PC-3 (cell line): ENCODE measurements around the gene SMG6. TPM values are rescaled to one million over a fixed set of nuclear protein-coding genes. Genes with fewer than 3 reads are reported as not detected.

Experiments used
- ATAC-seq: fragments of 200-7000 bp; cut with Tn5 transposase; 2 replicates; pipeline ENCODE4 v1.9.1; 2020; ENCODE audit warnings: mild to moderate bottlenecking, moderate library complexity
- BruUV-seq: library from RNA; stranded (reverse); fragments of 400-500 nt; replicated peaks from 2 replicates; lab custom pipeline; 2021; lab: Mats Ljungman, UMichigan
- CTCF ChIA-PET: fragments of 300-600 bp; sonication (Branson Sonifier 250); formaldehyde crosslinking; loops from one replicate; lab custom pipeline; 2022; ENCODE audit warnings: antibody characterized with exemption; lab: Charles Lee
- POLR2A ChIA-PET: fragments of 300-600 bp; sonication (Branson Sonifier 250); formaldehyde crosslinking; loops from one replicate; lab custom pipeline; 2022; ENCODE audit warnings: antibody characterized with exemption; ENCODE audit not compliant: unreplicated experiment; lab: Charles Lee
- DNase-seq: peaks from one replicate; pipeline ENCODE4 v3.0.0-alpha.2; 2015
- H2AFZ ChIP-seq: fragments of 300-600 bp; sonication (generic); 2 replicates; pipeline ENCODE4 v1.6.0; 2016; ENCODE audit warnings: antibody characterized with exemption, low read length
- H3F3A ChIP-seq: fragments of 300-600 bp; sonication (generic); one replicate; pipeline ENCODE4 v1.6.0; 2017; ENCODE audit warnings: antibody characterized with exemption, low read length, control low read depth, mild to moderate bottlenecking; ENCODE audit not compliant: unreplicated experiment
- H3K27ac ChIP-seq: fragments of 300-600 bp; sonication (generic); 2 replicates; pipeline ENCODE4 v1.5.1; 2016; ENCODE audit warnings: mild to moderate bottlenecking, low read length
- H3K27me3 ChIP-seq: fragments of 300-600 bp; sonication (generic); 2 replicates; pipeline ENCODE4 v1.6.1; 2016; ENCODE audit warnings: low read length, mixed read lengths
- H3K36me3 ChIP-seq: fragments of 300-600 bp; sonication (generic); 2 replicates; pipeline ENCODE4 v1.6.1; 2016; ENCODE audit warnings: low read depth, mixed run types, low read length, mixed read lengths
- H3K4me1 ChIP-seq: fragments of 300-600 bp; sonication (generic); 2 replicates; pipeline ENCODE4 v1.5.1; 2016; ENCODE audit warnings: low read length; ENCODE audit not compliant: insufficient read depth
- H3K4me2 ChIP-seq: fragments of 300-600 bp; sonication (generic); 2 replicates; pipeline ENCODE4 v1.6.0; 2016; ENCODE audit warnings: low read length
- H3K4me3 ChIP-seq: fragments of 300-600 bp; sonication (generic); 2 replicates; pipeline ENCODE4 v1.5.1; 2016; ENCODE audit warnings: mild to moderate bottlenecking, low read length, mixed read lengths
- H3K79me2 ChIP-seq: fragments of 300-600 bp; sonication (generic); 2 replicates; pipeline ENCODE4 v1.6.1; 2017; ENCODE audit warnings: low read length, mixed read lengths
- H3K9ac ChIP-seq: fragments of 300-600 bp; sonication (generic); 2 replicates; pipeline ENCODE4 v1.6.0; 2016; ENCODE audit warnings: mild to moderate bottlenecking, low read length
- H3K9me2 ChIP-seq: fragments of 300-600 bp; sonication (generic); replicated peaks from 2 replicates; pipeline ENCODE4 v1.6.1; 2016; ENCODE audit warnings: mixed run types, low read length, mixed read lengths
- H3K9me3 ChIP-seq: fragments of 300-600 bp; sonication (generic); 2 replicates; pipeline ENCODE4 v1.6.1; 2016; ENCODE audit warnings: low read length, mixed read lengths
- H4K20me1 ChIP-seq: fragments of 300-600 bp; sonication (generic); 2 replicates; pipeline ENCODE4 v1.6.1; 2016; ENCODE audit warnings: low read length, mixed read lengths
- CTCF ChIP-seq: fragments of 300-600 bp; sonication (generic); conservative IDR thresholded peaks from 2 replicates; pipeline ENCODE4 v1.5.1; 2017; ENCODE audit warnings: antibody characterized with exemption, low read depth, mild to moderate bottlenecking, low read length
- EZH2 ChIP-seq: fragments of 300-600 bp; sonication (generic); IDR thresholded peaks from one replicate; pipeline ENCODE4 v1.6.1; 2017; ENCODE audit warnings: antibody characterized with exemption, mild to moderate bottlenecking, low read length; ENCODE audit not compliant: unreplicated experiment
- EZH2phosphoT487 ChIP-seq: fragments of 300-600 bp; sonication (generic); IDR thresholded peaks from 2 replicates; pipeline ENCODE4 v1.6.1; 2018; ENCODE audit warnings: mild to moderate bottlenecking, antibody characterized with exemption, low read length, borderline replicate concordance
- intact Hi-C: fragments of 100-400 bp; cut with micrococcal nuclease; formaldehyde crosslinking; loops from 2 replicates; pipeline ENCODE4 v1.9.0; 2023
- total RNA-seq: library from RNA; depleted of rRNA; stranded (reverse); fragments of >200 nt; gene quantifications from 2 replicates; pipeline ENCODE4 v1.2.3, GENCODE V29; 2014

SMG6 gene
- total RNA-seq, 1 experiment from 2014 or later = 13.4 TPM

- Histone ChIP-seq H3K4me3 (no peak overlapping the region), H3K27me3 (no peaks in the 10 kb centered on the region), H3K4me2 (peak overlapping the region; percentile 54; the same call in 1 of the 2 replicates), H3K36me3 (no peaks in the 10 kb centered on the region), H3K9me2 (no peaks in the 10 kb centered on the region), H3K9ac (no peak overlapping the region), H4K20me1 (no peaks in the 10 kb centered on the region), H3K9me3 (no peaks in the 10 kb centered on the region), H3K79me2 (no peaks in the 10 kb centered on the region), H2AFZ (no peak overlapping the region), H3K4me1 (peaks cover 22% of the 10 kb centered on the region), H3F3A (peaks cover 3% of the 10 kb centered on the region), H3K27ac (peak overlapping the region; percentile 69)
- no peak for DNase-seq
- intact Hi-C loops = no loop called here
- TF ChIP-seq EZH2 (no peak), CTCF (no peak)
- ATAC-seq = no peak
- ChIA-PET CTCF (no interaction called here), POLR2A (no interaction called here)
- no TSS peak for BruUV-seq
Observed at GRCh38 chr17:2213291-2213960, 90.2 kb downstream of the SMG6 start.

- BruUV-seq = no TSS peak
- Histone ChIP-seq H3K4me3 (0 out of 2 replicates have a peak overlapping the region, but pooled peaks have one; percentile 29), H3K27me3 (no peaks in the 10 kb centered on the region), H3K4me2 (peak overlapping the region; percentile 54), H4K20me1 (no peaks in the 10 kb centered on the region), H3K9me3 (no peaks in the 10 kb centered on the region), H3K36me3 (no peaks in the 10 kb centered on the region), H2AFZ (no peak overlapping the region), H3F3A (peaks cover 3% of the 10 kb centered on the region), H3K79me2 (no peaks in the 10 kb centered on the region), H3K4me1 (peaks cover 22% of the 10 kb centered on the region), H3K9ac (no peak overlapping the region), H3K9me2 (no peaks in the 10 kb centered on the region), H3K27ac (peak overlapping the region; percentile 69)
- TF ChIP-seq CTCF (no peak), EZH2 (no peak), EZH2phosphoT487 (no peak)
- peak; percentile 81 for DNase-seq
- ChIA-PET POLR2A (no interaction called here), CTCF (no interaction called here)
- intact Hi-C loops = no loop called here
- peak; percentile 85 for ATAC-seq
Observed at GRCh38 chr17:2212400-2212981, 91.1 kb downstream of the SMG6 start.
